ENCODE measurements around the gene TRIM8.

TRIM8 gene

GRCh38 chr10:102627291-102627735 is 17.0 kb upstream of the TRIM8 start:
- no peak for DNase-seq
- no peak overlapping the region for H3K4me3 ChIP-seq (ENCODE audit: low read depth, low read length)
- peak overlapping the region; percentile 81 for H3K27ac ChIP-seq
- in situ Hi-C loops (cut with HindIII; ENCODE audit: low pct_ligation_motif_present, low sequenced_read_pairs): no loop called here
- H3K36me3 ChIP-seq (replicated peaks): no peaks in the 10 kb centered on the region
- H3K27me3 ChIP-seq (replicated peaks): no peaks in the 10 kb centered on the region
- TF ChIP-seq CTCF (IDR thresholded peaks at IDR 0.05; ENCODE audit: low read depth, low read length, missing control alignments): no peak

- Histone ChIP-seq H3K36me3 (replicated peaks) (no peaks in the 10 kb centered on the region), H3K27ac (peak overlapping the region; percentile 81), H3K27me3 (replicated peaks) (no peaks in the 10 kb centered on the region), H3K4me3 (ENCODE audit: low read depth, low read length) (no peak overlapping the region)
- peak; percentile 61 for DNase-seq
- in situ Hi-C loops (cut with HindIII; ENCODE audit: low pct_ligation_motif_present, low sequenced_read_pairs): no loop called here
- no peak for TF ChIP-seq CTCF (IDR thresholded peaks at IDR 0.05; ENCODE audit: low read depth, low read length, missing control alignments)
Measured at GRCh38 chr10:102627736-102628293, 16.5 kb upstream of the TRIM8 start.

- TF ChIP-seq CTCF (IDR thresholded peaks at IDR 0.05; ENCODE audit: low read depth, low read length, missing control alignments): peak; percentile 48
- no peak for DNase-seq
- no peaks in the 10 kb centered on the region for H3K36me3 ChIP-seq (replicated peaks)
- no peak overlapping the region for H3K4me3 ChIP-seq (ENCODE audit: low read depth, low read length)
- in situ Hi-C loops (cut with HindIII; ENCODE audit: low pct_ligation_motif_present, low sequenced_read_pairs): no loop called here
- H3K27ac ChIP-seq: peak overlapping the region; percentile 81
- H3K27me3 ChIP-seq (replicated peaks): no peaks in the 10 kb centered on the region
Measured at GRCh38 chr10:102628451-102628911, 15.8 kb upstream of the TRIM8 start.

- peak; percentile 86 for DNase-seq
- TF ChIP-seq CTCF (IDR thresholded peaks at IDR 0.05; ENCODE audit: low read depth, low read length, missing control alignments): no peak
- no peaks in the 10 kb centered on the region for H3K27me3 ChIP-seq (replicated peaks)
- H3K36me3 ChIP-seq (replicated peaks): no peaks in the 10 kb centered on the region
- in situ Hi-C loops (cut with HindIII; ENCODE audit: low pct_ligation_motif_present, low sequenced_read_pairs): no loop called here
- no peak overlapping the region for H3K4me3 ChIP-seq (ENCODE audit: low read depth, low read length)
- H3K27ac ChIP-seq: peak overlapping the region; percentile 81
Measured at GRCh38 chr10:102629661-102630614, 14.3 kb upstream of the TRIM8 start.

- no peak for TF ChIP-seq CTCF (IDR thresholded peaks at IDR 0.05; ENCODE audit: low read depth, low read length, missing control alignments)
- Histone ChIP-seq H3K27ac (no peak overlapping the region), H3K36me3 (replicated peaks) (no peaks in the 10 kb centered on the region), H3K4me3 (ENCODE audit: low read depth, low read length) (no peak overlapping the region), H3K27me3 (replicated peaks) (no peaks in the 10 kb centered on the region)
- in situ Hi-C loops (cut with HindIII; ENCODE audit: low pct_ligation_motif_present, low sequenced_read_pairs): no loop called here
- DNase-seq: no peak
Measured at GRCh38 chr10:102630663-102631062, 13.6 kb upstream of the TRIM8 start.

Measured in brain microvascular endothelial cell (primary cell).